Measurements from ENCODE around the gene SPG7. TPM values are rescaled to one million over a fixed set of nuclear protein-coding genes. Genes with fewer than 3 reads are reported as not detected.
"Not testable (repeated sequence)": the region's sequence is repeated elsewhere in the genome, so short reads cannot be mapped to it uniquely, and the experiment has no call there.

Gene SPG7
- total RNA-seq, 2 donors from 2014 or later = 88.6 to 188 TPM

DNA sequence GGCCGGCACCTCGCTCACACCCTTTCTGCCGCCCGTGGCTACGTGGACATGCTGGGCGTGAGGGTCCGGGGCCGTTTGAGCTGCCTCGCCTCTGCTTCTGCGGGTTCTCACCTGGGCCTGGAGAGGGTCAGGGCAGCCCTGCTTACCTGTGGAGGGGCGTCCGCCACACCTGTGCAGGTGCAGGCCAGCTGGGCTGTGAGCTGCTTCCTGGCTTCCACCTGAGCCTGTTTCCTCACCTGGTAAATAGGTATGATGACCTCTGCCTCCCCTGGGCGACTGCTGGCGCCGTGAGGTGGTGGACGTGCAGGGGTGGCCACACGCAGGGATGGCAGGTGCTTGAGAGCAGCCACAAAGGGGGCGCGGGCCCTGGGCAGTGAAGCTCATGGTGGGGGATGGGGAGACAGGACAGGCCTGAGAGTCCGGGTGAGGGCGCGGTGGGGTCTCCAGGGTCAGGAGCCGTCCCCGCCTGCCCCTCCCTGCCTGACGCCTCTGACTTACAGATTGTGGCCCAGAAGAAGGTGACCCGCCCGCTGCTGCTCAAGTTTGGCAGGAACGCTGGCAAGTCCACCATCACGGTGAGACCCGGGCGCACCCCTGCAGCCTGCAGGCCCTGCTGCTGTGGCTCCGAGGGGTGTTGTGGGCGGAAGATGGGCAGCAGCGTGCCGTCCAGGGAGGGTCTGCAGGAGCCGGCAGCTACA is 75.1 kb downstream of the SPG7 start:
- DNase-seq (ENCODE audit: low spot score) = no peak
- Mint-ChIP-seq H3K36me3 (no peaks in the 10 kb centered on the region), H3K4me3 (no peak overlapping the region), H3K27ac (no peak overlapping the region), H3K4me1 (ENCODE audit: low read depth in 2 of 2) (no peaks in the 10 kb centered on the region), H3K27me3 (peaks cover 0 to under 1% of the 10 kb centered on the region in 2 donors), H3K9me3 (no peaks in the 10 kb centered on the region)
- ATAC-seq = peak in 1 of 2 donors; percentile 25

- Mint-ChIP-seq H3K9me3 (no peaks in the 10 kb centered on the region), H3K27me3 (no peaks in the 10 kb centered on the region), H3K4me3 (no peak overlapping the region), H3K27ac (no peak overlapping the region), H3K4me1 (ENCODE audit: low read depth in 2 of 2) (no peaks in the 10 kb centered on the region), H3K36me3 (no peaks in the 10 kb centered on the region)
- peak in 1 of 2 donors; percentile 15 for ATAC-seq
- DNase-seq (ENCODE audit: low spot score) = no peak
These were observed 75.9 kb downstream of the SPG7 start for GRCh38 chr16:89583895-89584644.

GRCh38 chr16:89584768-89585549 is 76.8 kb downstream of the SPG7 start:
- Mint-ChIP-seq H3K9me3 (no peaks in the 10 kb centered on the region), H3K4me3 (no peak overlapping the region), H3K27me3 (no peaks in the 10 kb centered on the region), H3K36me3 (no peaks in the 10 kb centered on the region), H3K27ac (no peak overlapping the region), H3K4me1 (ENCODE audit: low read depth in 2 of 2) (no peaks in the 10 kb centered on the region)
- DNase-seq (ENCODE audit: low spot score) = no peak
- no peak for ATAC-seq

DNA sequence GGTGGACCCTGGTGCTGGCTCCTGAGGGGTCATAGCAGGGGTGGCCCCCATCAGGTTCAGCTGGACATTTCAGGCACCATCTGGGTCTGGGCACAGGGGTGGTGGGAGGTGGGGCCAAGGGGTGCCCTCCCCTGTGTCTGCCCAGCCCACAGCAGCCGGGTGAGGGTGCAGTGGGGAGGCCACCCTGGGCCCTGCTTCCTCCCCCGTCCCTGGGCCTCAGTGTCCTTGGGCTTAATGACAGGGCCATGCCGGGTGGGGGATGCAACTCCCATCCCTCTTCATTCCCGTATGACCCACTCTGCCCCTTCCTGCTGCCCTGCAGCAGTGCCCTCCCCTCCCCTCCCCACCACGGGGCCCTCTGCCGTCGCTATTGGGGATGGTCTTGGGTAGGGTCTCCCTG is 78.0 kb downstream of the SPG7 start:
- DNase-seq (ENCODE audit: low spot score) = no peak
- Mint-ChIP-seq H3K27ac (no peak overlapping the region), H3K27me3 (no peaks in the 10 kb centered on the region), H3K4me1 (ENCODE audit: low read depth in 2 of 2) (no peaks in the 10 kb centered on the region), H3K36me3 (no peaks in the 10 kb centered on the region), H3K9me3 (no peaks in the 10 kb centered on the region), H3K4me3 (no peak overlapping the region)
- ATAC-seq = no peak

DNA sequence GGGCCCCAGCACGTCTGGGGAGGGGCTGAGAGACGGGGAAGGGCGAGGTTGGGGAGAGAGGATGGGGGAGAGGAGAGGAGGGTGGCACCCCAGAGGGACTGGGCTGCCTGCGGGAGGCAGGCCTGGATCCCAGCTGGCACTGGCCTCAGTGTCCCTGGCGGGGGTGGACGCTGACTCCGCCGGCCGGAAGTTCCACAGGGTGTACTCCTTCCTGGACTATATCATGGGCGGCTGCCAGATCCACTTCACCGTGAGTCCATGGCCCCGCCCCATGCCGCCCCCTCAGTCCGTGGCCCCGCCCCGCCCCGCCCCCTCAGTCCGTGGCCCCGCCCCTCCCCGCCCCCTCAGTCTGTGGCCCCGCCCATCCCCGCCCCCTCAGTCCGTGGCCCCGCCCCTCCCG is 78.7 kb downstream of the SPG7 start:
- Mint-ChIP-seq H3K27me3 (no peaks in the 10 kb centered on the region), H3K4me1 (ENCODE audit: low read depth in 2 of 2) (no peaks in the 10 kb centered on the region), H3K36me3 (no peaks in the 10 kb centered on the region), H3K27ac (no peak overlapping the region), H3K9me3 (no peaks in the 10 kb centered on the region), H3K4me3 (no peak overlapping the region)
- ATAC-seq (peak in 1 of 2 donors; percentile 52), DNase-seq (ENCODE audit: low spot score) (no peak)

- ATAC-seq; H3K27me3 Mint-ChIP-seq; H3K4me1 Mint-ChIP-seq (ENCODE audit: low read depth in 2 of 2); H3K9me3 Mint-ChIP-seq; H3K4me3 Mint-ChIP-seq; H3K27ac Mint-ChIP-seq; H3K36me3 Mint-ChIP-seq; DNase-seq (ENCODE audit: low spot score): not testable (repeated sequence)
These were observed 79.5 kb downstream of the SPG7 start for GRCh38 chr16:89587676-89588075.

GRCh38 chr16:89588413-89589109 is 80.4 kb downstream of the SPG7 start:
- ATAC-seq (no peak), DNase-seq (ENCODE audit: low spot score) (no peak)
- peaks cover 0 to under 1% of the 10 kb centered on the region in 2 donors for H3K4me1 Mint-ChIP-seq (ENCODE audit: low read depth in 2 of 2)
- no peaks in the 10 kb centered on the region for H3K36me3 Mint-ChIP-seq
- no peak overlapping the region for H3K4me3 Mint-ChIP-seq
- no peaks in the 10 kb centered on the region for H3K27me3 Mint-ChIP-seq
- H3K27ac Mint-ChIP-seq = no peak overlapping the region
- H3K9me3 Mint-ChIP-seq = no peaks in the 10 kb centered on the region

DNA sequence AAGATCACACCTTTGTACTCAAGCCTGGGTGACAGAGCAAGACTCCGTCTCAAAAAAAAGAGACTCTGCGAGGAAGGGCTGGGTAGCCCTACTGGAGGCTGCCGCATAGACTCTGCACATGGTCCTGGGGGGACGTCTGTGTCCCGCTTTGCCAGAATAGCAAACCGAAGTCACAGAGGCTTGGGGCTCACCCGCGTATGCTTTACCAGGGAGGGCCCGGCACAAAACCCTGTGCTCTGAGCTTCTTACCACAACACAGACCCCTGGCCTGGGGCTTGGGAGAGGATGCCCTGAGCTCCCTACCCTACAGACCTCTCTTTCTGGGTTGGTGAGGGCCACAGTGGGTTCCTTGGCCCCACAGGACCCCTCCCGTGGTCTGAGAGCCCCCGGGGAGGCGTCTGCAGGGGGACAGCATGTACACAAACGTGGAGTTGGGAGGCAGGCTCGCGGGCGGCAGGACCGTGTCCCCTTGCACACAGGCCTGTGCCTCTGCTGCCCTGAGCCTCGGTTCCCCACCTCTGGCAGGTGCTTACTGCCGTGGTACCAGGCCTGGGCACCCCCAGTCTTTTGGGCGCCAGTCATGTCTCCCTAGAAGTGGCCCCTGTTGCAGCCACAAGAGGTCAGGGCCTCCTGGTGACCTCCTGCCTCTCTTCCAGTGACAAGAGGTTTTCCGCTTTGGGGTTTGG is 81.2 kb downstream of the SPG7 start:
- DNase-seq (ENCODE audit: low spot score) (no peak), ATAC-seq (no peak)
- no peaks in the 10 kb centered on the region for H3K9me3 Mint-ChIP-seq
- no peaks in the 10 kb centered on the region for H3K36me3 Mint-ChIP-seq
- H3K27me3 Mint-ChIP-seq = no peaks in the 10 kb centered on the region
- H3K4me1 Mint-ChIP-seq (ENCODE audit: low read depth in 2 of 2) = peaks cover 0 to 5% of the 10 kb centered on the region in 2 donors
- no peak overlapping the region for H3K27ac Mint-ChIP-seq
- H3K4me3 Mint-ChIP-seq = no peak overlapping the region

- no peak for DNase-seq (ENCODE audit: low spot score)
- Mint-ChIP-seq H3K27me3 (no peaks in the 10 kb centered on the region), H3K27ac (no peak overlapping the region), H3K4me3 (no peak overlapping the region), H3K4me1 (ENCODE audit: low read depth in 2 of 2) (peaks cover 0 to 5% of the 10 kb centered on the region in 2 donors), H3K36me3 (no peaks in the 10 kb centered on the region), H3K9me3 (no peaks in the 10 kb centered on the region)
- ATAC-seq = peak; percentile 52 to 69
These were observed 85.6 kb downstream of the SPG7 start for GRCh38 chr16:89593841-89594240.

DNA sequence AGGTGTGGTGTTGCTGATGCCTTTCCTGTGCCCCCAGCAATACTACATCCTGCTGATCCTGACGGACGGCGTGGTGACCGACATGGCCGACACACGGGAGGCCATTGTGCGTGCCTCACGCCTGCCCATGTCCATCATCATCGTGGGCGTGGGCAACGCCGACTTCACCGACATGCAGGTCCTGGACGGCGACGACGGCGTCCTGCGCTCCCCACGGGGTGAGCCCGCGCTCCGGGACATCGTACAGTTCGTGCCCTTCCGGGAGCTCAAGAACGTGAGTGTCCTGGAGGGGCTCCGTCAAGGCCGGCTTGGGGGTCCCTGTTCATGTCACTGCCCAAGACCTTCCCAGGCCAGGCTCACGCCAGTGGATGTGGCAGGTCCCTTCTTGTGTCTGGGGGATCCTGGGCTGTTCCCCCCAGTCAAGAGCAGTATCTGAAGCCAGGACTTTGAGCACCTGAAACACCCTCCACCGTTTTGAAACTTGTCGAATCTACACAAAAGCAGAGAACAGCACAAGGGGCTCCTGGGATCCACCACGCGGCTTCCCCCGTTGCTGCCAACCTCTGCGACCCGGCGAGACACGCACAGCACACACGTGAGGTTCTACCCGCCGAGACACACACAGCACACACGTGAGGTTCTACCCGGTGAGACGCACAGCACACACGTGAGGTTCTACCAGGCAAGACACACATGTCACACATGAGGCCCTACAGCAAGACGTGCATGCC is 87.3 kb downstream of the SPG7 start:
- no peak for DNase-seq (ENCODE audit: low spot score)
- no peaks in the 10 kb centered on the region for H3K27me3 Mint-ChIP-seq

DNA sequence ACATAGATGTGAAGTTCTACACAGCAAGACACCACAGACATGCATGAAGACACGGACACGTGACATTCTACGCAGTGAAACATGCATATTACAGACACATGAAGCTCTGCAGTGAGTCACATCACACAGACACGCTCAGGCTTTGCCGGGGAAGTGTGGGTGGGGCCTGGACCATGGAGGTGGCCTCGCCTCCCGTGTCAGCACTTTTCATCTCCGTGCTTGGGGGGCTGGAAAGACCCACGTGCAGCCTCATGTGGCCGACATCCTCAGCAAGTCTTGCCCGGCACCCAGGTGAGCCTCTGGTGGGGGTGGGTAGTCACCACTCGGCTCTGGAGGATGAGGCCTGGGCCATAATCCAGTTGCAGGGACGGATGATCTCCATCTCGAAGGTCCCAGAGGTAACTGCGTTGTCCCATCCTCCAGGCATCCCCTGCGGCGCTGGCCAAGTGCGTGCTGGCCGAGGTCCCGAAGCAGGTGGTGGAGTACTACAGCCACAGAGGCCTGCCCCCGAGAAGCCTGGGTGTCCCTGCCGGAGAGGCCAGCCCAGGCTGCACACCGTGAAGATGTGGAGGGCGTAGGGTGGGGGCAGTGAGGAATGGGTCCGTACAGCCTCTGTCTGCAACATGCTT is 88.0 kb downstream of the SPG7 start:
- ATAC-seq (peak in 1 of 2 donors; percentile 33), DNase-seq (ENCODE audit: low spot score) (no peak)
- H3K27me3 Mint-ChIP-seq = no peaks in the 10 kb centered on the region
- H3K9me3 Mint-ChIP-seq = no peaks in the 10 kb centered on the region
- H3K4me1 Mint-ChIP-seq (ENCODE audit: low read depth in 2 of 2) = peaks cover 0 to 5% of the 10 kb centered on the region in 2 donors
- no peaks in the 10 kb centered on the region for H3K36me3 Mint-ChIP-seq
- no peak overlapping the region for H3K4me3 Mint-ChIP-seq
- H3K27ac Mint-ChIP-seq = no peak overlapping the region

More for the DNA sequence above, 87.3 kb downstream of the SPG7 start:
- H3K27ac Mint-ChIP-seq = no peak overlapping the region
- H3K4me1 Mint-ChIP-seq (ENCODE audit: low read depth in 2 of 2) = peaks cover 0 to 5% of the 10 kb centered on the region in 2 donors
- H3K9me3 Mint-ChIP-seq = no peaks in the 10 kb centered on the region
- ATAC-seq = no peak
- H3K4me3 Mint-ChIP-seq = no peak overlapping the region
- no peaks in the 10 kb centered on the region for H3K36me3 Mint-ChIP-seq

GRCh38 chr16:89596957-89597649 is 88.9 kb downstream of the SPG7 start:
- Mint-ChIP-seq H3K4me1 (ENCODE audit: low read depth in 2 of 2) (peaks cover 0 to 5% of the 10 kb centered on the region in 2 donors), H3K9me3 (no peaks in the 10 kb centered on the region), H3K36me3 (no peaks in the 10 kb centered on the region), H3K27ac (no peak overlapping the region), H3K4me3 (no peak overlapping the region), H3K27me3 (no peaks in the 10 kb centered on the region)
- DNase-seq (ENCODE audit: low spot score) = no peak
- no peak for ATAC-seq
